Measurements from ENCODE around the gene DLGAP1.

The DLGAP1 gene

GRCh38 chr18:4207383-4207985 is 247.6 kb downstream of the DLGAP1 start:
- DNase-seq (ENCODE audit: low spot score) = no peak
- TF ChIP-seq CTCF (IDR thresholded peaks at IDR 0.05; ENCODE audit: extremely low read depth, missing control alignments) = no peak

DNA sequence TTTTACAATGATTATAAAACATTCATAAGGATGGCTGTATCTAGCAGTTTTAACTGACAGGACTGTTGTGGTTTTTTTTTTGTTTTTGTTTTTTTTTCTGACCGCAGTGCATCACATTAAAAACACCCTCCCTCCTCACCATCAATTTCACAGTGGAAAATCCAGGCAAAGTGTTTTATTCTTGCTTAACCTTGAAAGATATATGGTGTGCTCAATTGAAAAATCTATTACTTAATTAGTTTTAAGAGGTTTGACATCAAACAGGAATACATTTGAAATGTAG is 250.7 kb downstream of the DLGAP1 start:
- no peak for DNase-seq (ENCODE audit: low spot score)
- TF ChIP-seq CTCF (IDR thresholded peaks at IDR 0.05; ENCODE audit: extremely low read depth, missing control alignments) = no peak

DNA sequence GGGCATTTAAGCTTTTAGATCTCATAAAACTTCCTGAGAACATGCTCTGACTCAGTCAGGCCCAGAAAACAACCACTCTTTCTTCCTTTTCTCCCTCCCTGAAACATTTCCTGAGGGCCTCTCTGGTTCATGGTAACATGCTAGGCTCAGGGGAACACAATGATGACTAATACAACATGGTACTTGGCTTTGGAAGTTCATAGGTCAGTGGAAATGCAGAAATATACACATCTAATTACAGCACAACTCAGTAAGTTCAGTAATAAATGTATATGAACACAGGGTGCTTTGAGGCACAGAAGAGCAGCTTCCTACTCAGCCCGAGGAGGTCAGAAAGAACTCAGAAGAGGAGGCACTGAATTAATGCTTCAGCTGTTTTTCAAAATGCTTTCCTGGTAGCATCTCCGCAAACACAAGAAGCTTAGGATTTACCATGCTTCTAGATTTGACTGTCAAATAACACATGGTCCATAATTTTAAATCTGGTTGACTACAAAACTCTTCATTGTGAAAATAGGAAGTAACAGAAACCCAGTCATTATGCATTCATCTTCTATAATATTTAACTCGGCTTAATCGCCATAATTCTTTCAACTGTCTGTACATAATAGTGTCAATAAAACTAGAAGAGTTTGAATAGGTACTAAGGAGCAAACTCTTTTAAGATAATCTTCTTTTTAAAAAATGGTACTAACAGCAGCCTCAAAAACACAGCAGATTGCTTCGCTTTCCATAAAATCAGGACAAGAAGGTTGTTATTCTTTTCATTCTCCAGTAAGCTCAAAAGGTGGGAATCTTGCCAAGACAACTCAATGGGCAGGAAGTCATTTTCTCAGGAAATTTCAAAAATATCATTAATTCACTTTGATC is 251.3 kb downstream of the DLGAP1 start:
- TF ChIP-seq CTCF (IDR thresholded peaks at IDR 0.05; ENCODE audit: extremely low read depth, missing control alignments) = no peak

GRCh38 chr18:4200399-4200798 is 254.7 kb downstream of the DLGAP1 start:
- no peak for TF ChIP-seq CTCF (IDR thresholded peaks at IDR 0.05; ENCODE audit: extremely low read depth, missing control alignments)
- no peak for DNase-seq (ENCODE audit: low spot score)

More for the DNA sequence above, 251.3 kb downstream of the DLGAP1 start:
- DNase-seq (ENCODE audit: low spot score) = no peak

GRCh38 chr18:4198956-4199355 is 256.2 kb downstream of the DLGAP1 start:
- DNase-seq (ENCODE audit: low spot score) = no peak
- no peak for TF ChIP-seq CTCF (IDR thresholded peaks at IDR 0.05; ENCODE audit: extremely low read depth, missing control alignments)

DNA sequence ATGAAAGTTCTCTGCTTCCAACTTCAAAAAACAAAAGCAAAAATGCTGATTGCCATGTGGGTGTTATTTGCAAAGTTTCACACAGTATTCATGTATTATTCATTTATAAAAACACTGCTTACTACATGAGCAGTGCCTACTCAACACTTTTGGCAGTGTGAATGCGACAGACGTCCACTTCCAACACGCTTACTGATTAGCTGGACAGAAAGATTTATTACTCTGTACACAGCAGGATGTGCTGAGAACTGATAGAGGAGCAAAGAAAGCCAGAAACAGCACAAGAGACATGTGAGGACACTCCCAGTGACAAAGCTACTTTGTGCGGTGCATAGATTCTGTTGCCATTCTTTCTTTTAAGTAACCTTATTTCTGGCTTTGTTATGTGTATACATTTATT is 258.8 kb downstream of the DLGAP1 start:
- no peak for DNase-seq (ENCODE audit: low spot score)
- no peak for TF ChIP-seq CTCF (IDR thresholded peaks at IDR 0.05; ENCODE audit: extremely low read depth, missing control alignments)

GRCh38 chr18:4193086-4193485 is 262.0 kb downstream of the DLGAP1 start:
- no peak for DNase-seq (ENCODE audit: low spot score)
- no peak for TF ChIP-seq CTCF (IDR thresholded peaks at IDR 0.05; ENCODE audit: extremely low read depth, missing control alignments)

All from GM20000 (cell line).